ENCODE measurements around the gene MACROD2. TPM values are rescaled to one million over a fixed set of nuclear protein-coding genes. Genes with fewer than 3 reads are reported as not detected.

The MACROD2 gene
- total and polyA plus RNA-seq, 2 of the 4 experiments (the other 2 are of a cell fraction), result not detected

- Histone ChIP-seq H3K4me1 (ENCODE audit: control insufficient read depth, insufficient read depth, low read length) (no peaks in the 10 kb centered on the region), H4K5ac (ENCODE audit: low read depth, low read length) (no peak overlapping the region), H2BK5ac (ENCODE audit: low read depth, low read length, poor library complexity, severe bottlenecking) (no peak overlapping the region), H2BK20ac (ENCODE audit: low read depth, low read length) (no peak overlapping the region), H2AK5ac (ENCODE audit: low read depth, low read length) (no peak overlapping the region), H4K20me1 (ENCODE audit: insufficient read depth, low read length) (no peaks in the 10 kb centered on the region), H2BK120ac (ENCODE audit: low read depth, low read length) (no peak overlapping the region), H3K9me1 (ENCODE audit: insufficient read depth, low read length) (no peaks in the 10 kb centered on the region), H3K27ac (ENCODE audit: insufficient read depth, low read length) (no peak overlapping the region), H3K27me3 (ENCODE audit: control insufficient read depth, insufficient read depth, low read length) (no peaks in the 10 kb centered on the region), H3K4me2 (ENCODE audit: low read depth, low read length) (no peak overlapping the region), H4K91ac (ENCODE audit: insufficient read depth, low read depth, low read length) (no peak overlapping the region), H4K8ac (ENCODE audit: low read depth in 2 of 2, low read length in 2 of 2) (no peak overlapping the region), H3K9ac (ENCODE audit: low read depth, low read length) (no peak overlapping the region), H3K9me3 (ENCODE audit: control insufficient read depth, insufficient read depth, low read length) (peaks cover 15% of the 10 kb centered on the region), H3K23ac (ENCODE audit: low read depth, low read length) (no peak overlapping the region), H2BK15ac (ENCODE audit: low read depth, low read length) (no peak overlapping the region), H3K14ac (replicated peaks; ENCODE audit: low read depth, low read length) (no peak overlapping the region), H3K79me1 (ENCODE audit: low read depth in 1 of 2, low read length in 2 of 2) (no peaks in the 10 kb centered on the region), H3K4ac (ENCODE audit: low read depth, low read length) (no peak overlapping the region), H2AFZ (replicated peaks; ENCODE audit: low read length, poor library complexity) (no peak overlapping the region), H2AK9ac (replicated peaks; ENCODE audit: low read depth, low read length, poor library complexity) (no peak overlapping the region), H3K36me3 (ENCODE audit: control insufficient read depth, insufficient read depth, low read length) (no peaks in the 10 kb centered on the region), H3K4me3 (ENCODE audit: insufficient read depth, low read depth, low read length) (no peak overlapping the region), H3K18ac (ENCODE audit: low read depth, low read length) (no peak overlapping the region), H3K56ac (ENCODE audit: extremely low read depth, insufficient read depth, low read length) (no peak overlapping the region)
- intact Hi-C loops (cut with micrococcal nuclease) (no loop called here), in situ Hi-C loops (cut with MboI; ENCODE audit: low sequenced_read_pairs) (no loop called here), dilution Hi-C loops (cut with HindIII; ENCODE audit: low sequenced_read_pairs, unreplicated experiment) (no loop called here)
- ChIA-PET POLR2A (ENCODE audit: unreplicated experiment) (no interaction called here), CTCF (no interaction called here)
- 69% methylated on average over 4 of the region's 9 CpGs; no CpG with 5 or more reads in 1 of the 2 experiments for WGBS, 2 experiments (ENCODE audit: extremely low coverage in 2 of 2, insufficient read length in 1 of 2)
- TF ChIP-seq NFE2L2 (IDR thresholded peaks at IDR 0.05; ENCODE audit: low read depth, low read length) (no peak), USF2 (IDR thresholded peaks at IDR 0.05; ENCODE audit: low read depth, low read length) (no peak), CHD1 (IDR thresholded peaks at IDR 0.05; ENCODE audit: low read depth, low read length) (no peak), BHLHE40 (IDR thresholded peaks at IDR 0.05; ENCODE audit: low read depth, low read length) (no peak)
- DNase-seq (no peak), ATAC-seq (ENCODE audit: low read depth) (no peak)
- BruUV-seq (replicated peaks), result no TSS peak
These were observed 2010.0 kb downstream of the MACROD2 start for GRCh38 chr20:16005021-16005914.

All from IMR-90 (cell line).